H9 (cell line): ENCODE data around the gene OSBPL9. TPM values are rescaled to one million over a fixed set of nuclear protein-coding genes. Genes with fewer than 3 reads are reported as not detected.
"Not testable (repeated sequence)": the region's sequence is repeated elsewhere in the genome, so short reads cannot be mapped to it uniquely, and the experiment has no call there.

Source experiments
- DNase-seq: peaks from one replicate; pipeline ENCODE4 v3.0.0-alpha.2; 2017
- H2AFZ ChIP-seq: one replicate; pipeline ENCODE4 v1.6.1; 2013; ENCODE audit warnings: mild to moderate bottlenecking, low read length, control low read depth, moderate library complexity
- H2AK5ac ChIP-seq: 2 replicates; pipeline ENCODE4 v1.6.1; 2013; ENCODE audit warnings: low read length, control low read depth, mixed read lengths; ENCODE audit not compliant: insufficient read length
- H2BK120ac ChIP-seq: one replicate; pipeline ENCODE4 v1.6.1; 2013; ENCODE audit warnings: low read depth, mild to moderate bottlenecking, low read length, control low read depth, inconsistent platforms; ENCODE audit not compliant: poor library complexity, severe bottlenecking
- H2BK12ac ChIP-seq: 2 replicates; pipeline ENCODE4 v1.6.1; 2013; ENCODE audit warnings: low read length, control low read depth, mixed read lengths, low read depth; ENCODE audit not compliant: insufficient read length
- H2BK15ac ChIP-seq: 2 replicates; pipeline ENCODE4 v1.6.1; 2013; ENCODE audit warnings: low read depth, low read length, control low read depth
- H2BK20ac ChIP-seq: one replicate; pipeline ENCODE4 v1.6.1; 2013; ENCODE audit warnings: low read depth, mild to moderate bottlenecking, low read length, control low read depth, inconsistent platforms; ENCODE audit not compliant: poor library complexity, severe bottlenecking
- H2BK5ac ChIP-seq: 2 replicates; pipeline ENCODE4 v1.6.1; 2013; ENCODE audit warnings: low read length, control low read depth, mixed read lengths; ENCODE audit not compliant: insufficient read length
- H3K14ac ChIP-seq: 2 replicates; pipeline ENCODE4 v1.6.1; 2013; ENCODE audit warnings: low read length, control low read depth; ENCODE audit not compliant: insufficient read depth
- H3K18ac ChIP-seq: 2 replicates; pipeline ENCODE4 v1.6.1; 2013; ENCODE audit warnings: low read depth, mild to moderate bottlenecking, mixed read lengths, low read length, control low read depth; ENCODE audit not compliant: insufficient read length
- H3K23ac ChIP-seq: 2 replicates; pipeline ENCODE4 v1.6.1; 2013; ENCODE audit warnings: low read length, control low read depth, mixed read lengths, low read depth; ENCODE audit not compliant: insufficient read length
- H3K23me2 ChIP-seq: 2 replicates; pipeline ENCODE4 v1.6.1; 2013; ENCODE audit warnings: low read depth, mild to moderate bottlenecking, mixed read lengths, low read length, control low read depth; ENCODE audit not compliant: insufficient read length, poor library complexity, severe bottlenecking
- H3K27ac ChIP-seq: 2 replicates; pipeline ENCODE4 v1.5.1; 2013; ENCODE audit warnings: low read length, control low read depth, mixed read lengths, low read depth; ENCODE audit not compliant: insufficient read length
- H3K27me3 ChIP-seq: 2 replicates; pipeline ENCODE4 v1.6.1; 2013; ENCODE audit warnings: low read length, control low read depth, inconsistent platforms; ENCODE audit not compliant: insufficient read depth
- H3K4ac ChIP-seq: 2 replicates; pipeline ENCODE4 v1.6.1; 2013; ENCODE audit warnings: low read depth, mild to moderate bottlenecking, control low read depth, inconsistent platforms, low read length, moderate library complexity
- H3K4me1 ChIP-seq: 2 replicates; pipeline ENCODE4 v1.6.1; 2013; ENCODE audit warnings: low read length, control low read depth, inconsistent platforms; ENCODE audit not compliant: insufficient read depth
- H3K4me2 ChIP-seq: 2 replicates; pipeline ENCODE4 v1.6.1; 2013; ENCODE audit warnings: low read length, control low read depth, mixed read lengths; ENCODE audit not compliant: insufficient read length, insufficient read depth
- H3K56ac ChIP-seq: 2 replicates; pipeline ENCODE4 v1.6.1; 2013; ENCODE audit warnings: low read depth, mild to moderate bottlenecking, mixed read lengths, low read length, control low read depth; ENCODE audit not compliant: insufficient read length
- H3K79me1 ChIP-seq: 2 replicates; pipeline ENCODE4 v1.6.1; 2013; ENCODE audit warnings: low read depth, mild to moderate bottlenecking, moderate library complexity, low read length, control low read depth, inconsistent platforms; ENCODE audit not compliant: insufficient read depth, poor library complexity, severe bottlenecking
- H3K79me2 ChIP-seq: 2 replicates; pipeline ENCODE4 v1.6.1; 2013; ENCODE audit warnings: low read length, control low read depth, inconsistent platforms; ENCODE audit not compliant: insufficient read depth
- H3K9ac ChIP-seq: 2 replicates; pipeline ENCODE4 v1.6.1; 2013; ENCODE audit warnings: low read length, control low read depth, mixed read lengths; ENCODE audit not compliant: insufficient read length; ENCODE audit errors: extremely low read depth
- H3K9me3 ChIP-seq: one replicate; pipeline ENCODE4 v1.6.1; 2013; ENCODE audit warnings: low read depth, low read length, inconsistent platforms; ENCODE audit not compliant: control insufficient read depth
- H3T11ph ChIP-seq: one replicate; pipeline ENCODE4 v1.6.1; 2013; ENCODE audit warnings: mild to moderate bottlenecking, low read length, control low read depth, inconsistent platforms
- H4K20me1 ChIP-seq: one replicate; pipeline ENCODE4 v1.6.1; 2013; ENCODE audit not compliant: control insufficient read depth, insufficient read length, insufficient read depth
- H4K5ac ChIP-seq: 2 replicates; pipeline ENCODE4 v1.6.1; 2013; ENCODE audit warnings: low read depth, mild to moderate bottlenecking, mixed read lengths, low read length, control low read depth; ENCODE audit not compliant: insufficient read length
- H4K8ac ChIP-seq: replicated peaks from 2 replicates; pipeline ENCODE4 v1.6.1; 2013; ENCODE audit warnings: low read length, control low read depth, mixed read lengths, low read depth; ENCODE audit not compliant: insufficient read length
- H4K91ac ChIP-seq: 2 replicates; pipeline ENCODE4 v1.6.1; 2013; ENCODE audit warnings: low read depth, mild to moderate bottlenecking, moderate library complexity, mixed read lengths, low read length, control low read depth; ENCODE audit not compliant: insufficient read length
- H3K27ac Mint-ChIP-seq, 3 experiments: 2 replicates in 2 of 3; 3 replicates in 1 of 3; pipeline ENCODE4 v1.8.0; 2020 to 2021; ENCODE audit warnings: mixed read lengths in 3 of 3, mild to moderate bottlenecking in 1 of 3, moderate library complexity in 1 of 3
- H3K27me3 Mint-ChIP-seq: 2 replicates; pipeline ENCODE4 v1.8.0; 2021; ENCODE audit warnings: low read depth, mild to moderate bottlenecking, moderate library complexity, mixed read lengths
- H3K36me3 Mint-ChIP-seq, 3 experiments: 2 replicates in 2 of 3; 3 replicates in 1 of 3; pipeline ENCODE4 v1.8.0; 2020 to 2021; ENCODE audit warnings: low read depth in 3 of 3, mixed read lengths in 3 of 3; ENCODE audit not compliant: insufficient read depth in 1 of 3
- H3K4me1 Mint-ChIP-seq, 2 experiments: 2 replicates each; pipeline ENCODE4 v1.8.0; 2020; ENCODE audit warnings: mixed read lengths in 2 of 2
- H3K4me3 Mint-ChIP-seq, 2 experiments: 2 replicates in 1 of 2; 3 replicates in 1 of 2; pipeline ENCODE4 v1.8.0; 2020 to 2021; ENCODE audit warnings: mild to moderate bottlenecking in 2 of 2, mixed read lengths in 2 of 2, moderate library complexity in 1 of 2
- H3K9me3 Mint-ChIP-seq, 2 experiments: 2 replicates in 1 of 2; 3 replicates in 1 of 2; pipeline ENCODE4 v1.8.0; 2020; ENCODE audit warnings: mild to moderate bottlenecking in 2 of 2, mixed read lengths in 2 of 2, moderate library complexity in 1 of 2
- CTCF ChIP-seq: fragments of 200-600 bp; sonication (generic); conservative IDR thresholded peaks from 3 replicates; pipeline ENCODE4 v1.8.0; 2021; ENCODE audit warnings: antibody characterized with exemption, mild to moderate bottlenecking
- WGBS: extraction: QIAGEN DNeasy Blood & Tissue Kit; methylation state at CpG from one replicate; pipeline ENCODE4 v1.1.7; 2013; ENCODE audit warnings: missing lambda C conversion rate, low lambda C conversion rate, mixed read lengths; ENCODE audit not compliant: insufficient read length; ENCODE audit errors: extremely low coverage; 5-methylcytosine and 5-hydroxymethylcytosine counted together
- total RNA-seq: library from RNA; stranded (reverse); gene quantifications from 2 replicates; pipeline ENCODE4 v1.2.1, GENCODE V29; 2021

OSBPL9 gene
- total RNA-seq, 1 experiment from 2014 or later: 76.7 TPM

- no peak overlapping the region for H2BK120ac ChIP-seq
- H3K4me1 ChIP-seq: no peaks in the 10 kb centered on the region
- TF ChIP-seq CTCF: no peak
- no peak overlapping the region for H3K14ac ChIP-seq
- H2AFZ ChIP-seq: no peak overlapping the region
- WGBS: no CpG with 5 or more reads among the region's 6 CpGs
- H2BK5ac ChIP-seq: no peak overlapping the region
- H3K9me3 Mint-ChIP-seq: no peaks in the 10 kb centered on the region
- no peaks in the 10 kb centered on the region; the same call in none of the 2 replicates for H3K27me3 Mint-ChIP-seq
- H3T11ph ChIP-seq: no peak overlapping the region
- H3K23me2 ChIP-seq: no peaks in the 10 kb centered on the region
- no peak overlapping the region for H3K56ac ChIP-seq
- H2BK15ac ChIP-seq: no peak overlapping the region
- H2BK20ac ChIP-seq: no peak overlapping the region
- H3K79me1 ChIP-seq: no peaks in the 10 kb centered on the region
- no peak overlapping the region for H3K23ac ChIP-seq
- no peak overlapping the region for H2AK5ac ChIP-seq
- H4K8ac ChIP-seq: no peak overlapping the region
- H4K5ac ChIP-seq: no peak overlapping the region
- H3K4me2 ChIP-seq: no peak overlapping the region
- H3K4me1 Mint-ChIP-seq: no peaks in the 10 kb centered on the region
- H4K20me1 ChIP-seq: no peaks in the 10 kb centered on the region
- no peaks in the 10 kb centered on the region for H3K36me3 Mint-ChIP-seq
- H3K27ac Mint-ChIP-seq: no peak overlapping the region
- H4K91ac ChIP-seq: no peak overlapping the region
- H3K9ac ChIP-seq: no peak overlapping the region
- H3K4ac ChIP-seq: no peak overlapping the region
- no peak overlapping the region for H3K4me3 Mint-ChIP-seq
- DNase-seq: peak; percentile 4
- no peaks in the 10 kb centered on the region for H3K27me3 ChIP-seq
- H3K9me3 ChIP-seq: no peaks in the 10 kb centered on the region
- H2BK12ac ChIP-seq: no peak overlapping the region
- H3K27ac ChIP-seq: no peak overlapping the region
- H3K18ac ChIP-seq: no peak overlapping the region
- no peaks in the 10 kb centered on the region for H3K79me2 ChIP-seq
Observed at GRCh38 chr1:51607681-51608095, 9.2 kb upstream of the OSBPL9 start.

GRCh38 chr1:51610104-51610503, 6.8 kb upstream of the OSBPL9 start:
- not testable (repeated sequence) for H3K4me2 ChIP-seq, H3K9me3 Mint-ChIP-seq, H3K79me2 ChIP-seq, H2BK120ac ChIP-seq, H2AFZ ChIP-seq, H4K8ac ChIP-seq, H3K23ac ChIP-seq, H3K4ac ChIP-seq, H2BK15ac ChIP-seq, H3K27me3 Mint-ChIP-seq, H3K9me3 ChIP-seq, H3K18ac ChIP-seq, H3K4me1 Mint-ChIP-seq, H3K27ac Mint-ChIP-seq, H4K5ac ChIP-seq, H3K9ac ChIP-seq, H2BK20ac ChIP-seq, H4K20me1 ChIP-seq, H3K36me3 Mint-ChIP-seq, H3K27me3 ChIP-seq, H2BK5ac ChIP-seq, H3K4me3 Mint-ChIP-seq, H3K27ac ChIP-seq, H3K4me1 ChIP-seq, H3K23me2 ChIP-seq, H4K91ac ChIP-seq, H2BK12ac ChIP-seq, H3T11ph ChIP-seq, H3K56ac ChIP-seq, H3K14ac ChIP-seq, H2AK5ac ChIP-seq, H3K79me1 ChIP-seq
- DNase-seq: peak; percentile 2
- no CpG with 5 or more reads among the region's 6 CpGs for WGBS
